ENCODE measurements around the gene ZNF486. TPM values are rescaled to one million over a fixed set of nuclear protein-coding genes. Genes with fewer than 3 reads are reported as not detected.
"Not testable (repeated sequence)": the region's sequence is repeated elsewhere in the genome, so short reads cannot be mapped to it uniquely, and the experiment has no call there.

ZNF486 gene
- 8.7 and 11.5 TPM in 2 replicates for total RNA-seq (2014; rRNA removed; shearing (Covaris generic))

- DNase-seq (ENCODE audit: low read depth): peak; percentile 96
These were observed at the start of gene ZNF486 for GRCh38 chr19:20167020-20167644. ZNF486 (plus strand) TSS chr19:20167214; CDS start chr19:20167331, 117 bp downstream.

GRCh38 chr19:20118064-20118839, 48.8 kb upstream of the ZNF486 start:
- not testable (repeated sequence) for DNase-seq (ENCODE audit: low read depth)

GRCh38 chr19:20124879-20125278, 42.1 kb upstream of the ZNF486 start:
- no peak for DNase-seq (ENCODE audit: low read depth)

- DNase-seq (ENCODE audit: low read depth): not testable (repeated sequence)
These were observed 34.1 kb upstream of the ZNF486 start for GRCh38 chr19:20132933-20133332.

GRCh38 chr19:20137714-20138113, 29.3 kb upstream of the ZNF486 start:
- not testable (repeated sequence) for DNase-seq (ENCODE audit: low read depth)

GRCh38 chr19:20151617-20152145, 15.3 kb upstream of the ZNF486 start:
- no peak for DNase-seq (ENCODE audit: low read depth)

GRCh38 chr19:20152506-20152905, 14.5 kb upstream of the ZNF486 start:
- not testable (repeated sequence) for DNase-seq (ENCODE audit: low read depth)

GRCh38 chr19:20153281-20153680, 13.7 kb upstream of the ZNF486 start:
- DNase-seq (ENCODE audit: low read depth): no peak

GRCh38 chr19:20154636-20155035, 12.4 kb upstream of the ZNF486 start:
- DNase-seq (ENCODE audit: low read depth): no peak

GRCh38 chr19:20162821-20163220, 4.2 kb upstream of the ZNF486 start:
- no peak for DNase-seq (ENCODE audit: low read depth)

GRCh38 chr19:20164456-20164855, 2.6 kb upstream of the ZNF486 start:
- DNase-seq (ENCODE audit: low read depth): no peak

- DNase-seq (ENCODE audit: low read depth): no peak
These were observed 932 bp upstream of the ZNF486 start for GRCh38 chr19:20165971-20166592.

GRCh38 chr19:20167651-20168122, 673 bp downstream of the ZNF486 start:
- peak; percentile 34 for DNase-seq (ENCODE audit: low read depth)

GRCh38 chr19:20171285-20171684, 4.3 kb downstream of the ZNF486 start:
- DNase-seq (ENCODE audit: low read depth): no peak

- not testable (repeated sequence) for DNase-seq (ENCODE audit: low read depth)
These were observed 8.8 kb downstream of the ZNF486 start for GRCh38 chr19:20175848-20176247.

GRCh38 chr19:20179956-20180355, 12.9 kb downstream of the ZNF486 start:
- DNase-seq (ENCODE audit: low read depth): not testable (repeated sequence)

GRCh38 chr19:20182222-20182785, 15.3 kb downstream of the ZNF486 start:
- no peak for DNase-seq (ENCODE audit: low read depth)

- DNase-seq (ENCODE audit: low read depth): no peak
These were observed 19.2 kb downstream of the ZNF486 start for GRCh38 chr19:20186174-20186573.

- no peak for DNase-seq (ENCODE audit: low read depth)
These were observed 30.7 kb downstream of the ZNF486 start for GRCh38 chr19:20197747-20198146.

- DNase-seq (ENCODE audit: low read depth): no peak
These were observed 42.0 kb downstream of the ZNF486 start for GRCh38 chr19:20209051-20209450.

GRCh38 chr19:20214366-20214765, 47.4 kb downstream of the ZNF486 start:
- not testable (repeated sequence) for DNase-seq (ENCODE audit: low read depth)

- not testable (repeated sequence) for DNase-seq (ENCODE audit: low read depth)
These were observed 54.6 kb downstream of the ZNF486 start for GRCh38 chr19:20221605-20222004.

Data from Daoy (cell line).